Upper lobe of left lung (tissue), 4 donors: ENCODE results near the gene GLTP.

Experiments used
- EP300 ChIP-seq, 4 donors: sonication (generic); formaldehyde crosslinking; IDR thresholded peaks; one replicate each; pipeline ENCODE4 v1.5.1; 2017; ENCODE audit warnings: antibody characterized with exemption in 4 of 4, control low read depth in 2 of 4
- POLR2A ChIP-seq, 4 donors: fragments of 450-650 bp; IDR thresholded peaks; one replicate each; pipeline ENCODE4 v1.5.1; 2016 to 2017; ENCODE audit warnings: antibody characterized with exemption in 4 of 4, mild to moderate bottlenecking in 2 of 4
- TF ChIP-seq, protein P1 (sequence below), 6 experiments: fragments of 450-650 bp in 4 of 6; fragments of 200-600 bp in 2 of 6; sonication (generic) in 2 of 6; IDR thresholded peaks; one replicate each; pipeline ENCODE4 v1.5.1; 2016 to 2019; ENCODE audit warnings: antibody characterized with exemption in 6 of 6

DNA sequence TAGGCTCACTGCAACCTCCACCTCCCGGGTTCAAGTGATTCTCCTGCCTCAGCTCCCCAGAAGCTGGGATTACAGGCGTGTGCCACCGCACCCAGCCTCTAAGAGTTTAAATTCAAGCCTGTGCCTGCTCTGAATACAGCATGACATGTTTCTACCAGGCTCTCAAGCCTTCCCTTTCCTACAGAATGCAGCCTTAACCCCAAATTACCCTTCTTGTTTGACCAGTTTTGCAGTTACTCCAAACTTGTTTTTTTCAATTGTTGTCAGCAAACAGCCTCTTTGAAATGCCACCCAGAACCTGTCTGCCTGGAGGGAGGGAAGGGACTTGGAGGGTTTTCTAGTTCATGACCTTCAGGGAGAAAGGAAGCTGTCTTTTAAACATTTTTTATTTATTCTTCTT is 15.4 kb downstream of the GLTP start:
- TF ChIP-seq EP300 (IDR thresholded peaks at IDR 0.05) (no peak), POLR2A (IDR thresholded peaks at IDR 0.05) (no peak)
- TF ChIP-seq, protein P1, sequence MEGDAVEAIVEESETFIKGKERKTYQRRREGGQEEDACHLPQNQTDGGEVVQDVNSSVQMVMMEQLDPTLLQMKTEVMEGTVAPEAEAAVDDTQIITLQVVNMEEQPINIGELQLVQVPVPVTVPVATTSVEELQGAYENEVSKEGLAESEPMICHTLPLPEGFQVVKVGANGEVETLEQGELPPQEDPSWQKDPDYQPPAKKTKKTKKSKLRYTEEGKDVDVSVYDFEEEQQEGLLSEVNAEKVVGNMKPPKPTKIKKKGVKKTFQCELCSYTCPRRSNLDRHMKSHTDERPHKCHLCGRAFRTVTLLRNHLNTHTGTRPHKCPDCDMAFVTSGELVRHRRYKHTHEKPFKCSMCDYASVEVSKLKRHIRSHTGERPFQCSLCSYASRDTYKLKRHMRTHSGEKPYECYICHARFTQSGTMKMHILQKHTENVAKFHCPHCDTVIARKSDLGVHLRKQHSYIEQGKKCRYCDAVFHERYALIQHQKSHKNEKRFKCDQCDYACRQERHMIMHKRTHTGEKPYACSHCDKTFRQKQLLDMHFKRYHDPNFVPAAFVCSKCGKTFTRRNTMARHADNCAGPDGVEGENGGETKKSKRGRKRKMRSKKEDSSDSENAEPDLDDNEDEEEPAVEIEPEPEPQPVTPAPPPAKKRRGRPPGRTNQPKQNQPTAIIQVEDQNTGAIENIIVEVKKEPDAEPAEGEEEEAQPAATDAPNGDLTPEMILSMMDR (IDR thresholded peaks at IDR 0.05), result no peak
